ENCODE results near the gene IRX4.

DNA sequence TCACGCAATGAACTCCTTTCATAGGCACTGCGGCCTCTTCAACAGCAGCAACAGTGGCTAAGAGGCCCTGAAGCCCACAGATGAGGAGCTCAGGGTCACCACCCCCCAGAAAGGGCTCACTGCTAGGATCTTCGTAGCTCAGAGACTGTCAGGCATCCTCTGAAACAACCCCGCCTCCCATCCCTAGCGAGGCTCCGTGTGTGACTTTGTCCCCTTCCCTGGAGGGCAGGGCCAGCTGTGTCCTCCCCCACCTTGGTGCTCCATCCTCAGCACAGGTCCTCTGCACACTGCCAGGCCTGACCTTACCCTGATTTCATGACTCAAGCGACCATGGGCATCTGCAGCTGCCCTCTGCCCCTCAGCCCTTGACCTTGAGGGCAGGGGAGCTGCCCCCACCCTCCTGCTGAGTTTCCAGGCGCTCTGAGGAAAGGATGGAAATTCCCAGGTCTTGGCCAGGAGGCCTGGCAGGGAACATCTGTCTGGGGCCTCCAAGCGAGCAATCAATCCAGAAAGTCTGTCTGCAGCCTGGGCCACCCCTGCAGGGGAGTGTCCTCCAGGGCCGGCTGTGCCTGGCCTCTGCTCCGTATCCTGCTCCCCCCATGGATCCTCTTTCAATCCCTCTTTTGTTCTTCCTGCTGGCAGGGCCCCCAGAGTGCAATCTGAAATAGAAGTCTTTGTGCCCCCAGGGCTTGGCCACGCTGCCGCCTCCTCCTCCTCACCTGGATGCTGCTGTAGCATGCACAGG lies 6.8 kb upstream of the IRX4 start:
- TF ChIP-seq, protein P1, sequence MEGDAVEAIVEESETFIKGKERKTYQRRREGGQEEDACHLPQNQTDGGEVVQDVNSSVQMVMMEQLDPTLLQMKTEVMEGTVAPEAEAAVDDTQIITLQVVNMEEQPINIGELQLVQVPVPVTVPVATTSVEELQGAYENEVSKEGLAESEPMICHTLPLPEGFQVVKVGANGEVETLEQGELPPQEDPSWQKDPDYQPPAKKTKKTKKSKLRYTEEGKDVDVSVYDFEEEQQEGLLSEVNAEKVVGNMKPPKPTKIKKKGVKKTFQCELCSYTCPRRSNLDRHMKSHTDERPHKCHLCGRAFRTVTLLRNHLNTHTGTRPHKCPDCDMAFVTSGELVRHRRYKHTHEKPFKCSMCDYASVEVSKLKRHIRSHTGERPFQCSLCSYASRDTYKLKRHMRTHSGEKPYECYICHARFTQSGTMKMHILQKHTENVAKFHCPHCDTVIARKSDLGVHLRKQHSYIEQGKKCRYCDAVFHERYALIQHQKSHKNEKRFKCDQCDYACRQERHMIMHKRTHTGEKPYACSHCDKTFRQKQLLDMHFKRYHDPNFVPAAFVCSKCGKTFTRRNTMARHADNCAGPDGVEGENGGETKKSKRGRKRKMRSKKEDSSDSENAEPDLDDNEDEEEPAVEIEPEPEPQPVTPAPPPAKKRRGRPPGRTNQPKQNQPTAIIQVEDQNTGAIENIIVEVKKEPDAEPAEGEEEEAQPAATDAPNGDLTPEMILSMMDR (conservative IDR thresholded peaks at IDR 0.05; ENCODE audit: low read depth, low read length): no peak
- TF ChIP-seq, protein P2, sequence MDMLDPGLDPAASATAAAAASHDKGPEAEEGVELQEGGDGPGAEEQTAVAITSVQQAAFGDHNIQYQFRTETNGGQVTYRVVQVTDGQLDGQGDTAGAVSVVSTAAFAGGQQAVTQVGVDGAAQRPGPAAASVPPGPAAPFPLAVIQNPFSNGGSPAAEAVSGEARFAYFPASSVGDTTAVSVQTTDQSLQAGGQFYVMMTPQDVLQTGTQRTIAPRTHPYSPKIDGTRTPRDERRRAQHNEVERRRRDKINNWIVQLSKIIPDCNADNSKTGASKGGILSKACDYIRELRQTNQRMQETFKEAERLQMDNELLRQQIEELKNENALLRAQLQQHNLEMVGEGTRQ (IDR thresholded peaks at IDR 0.05; ENCODE audit: low read depth, low read length): no peak
- TF ChIP-seq POLR2A (IDR thresholded peaks at IDR 0.05; ENCODE audit: low read depth, low read length): no peak
- no peak for TF ChIP-seq BHLHE40 (IDR thresholded peaks at IDR 0.05; ENCODE audit: low read depth, low read length)
- no peak for TF ChIP-seq CEBPB (IDR thresholded peaks at IDR 0.05; ENCODE audit: low read depth, low read length)
- TF ChIP-seq RAD21 (IDR thresholded peaks at IDR 0.05; ENCODE audit: low read length): no peak
- TF ChIP-seq RCOR1 (IDR thresholded peaks at IDR 0.05; ENCODE audit: insufficient replicate concordance, low read length): no peak
- TF ChIP-seq MAZ (IDR thresholded peaks at IDR 0.05; ENCODE audit: borderline replicate concordance, low read depth, low read length): no peak
- no peak for TF ChIP-seq MXI1 (IDR thresholded peaks at IDR 0.05; ENCODE audit: borderline replicate concordance, low read depth, low read length)
- no peak for TF ChIP-seq FOS (IDR thresholded peaks at IDR 0.05; ENCODE audit: low read depth, low read length)
- no peak for TF ChIP-seq RFX5 (IDR thresholded peaks at IDR 0.05; ENCODE audit: low read depth, low read length)
